Ishikawa (cell line): Measurements from ENCODE around the gene CACNG7.

Source experiments
- CEBPB ChIP-seq: IDR thresholded peaks from 2 replicates; pipeline ENCODE4 v1.6.1; 2012
- CREB1 ChIP-seq: IDR thresholded peaks from 2 replicates; pipeline ENCODE4 v1.6.1; 2012; ENCODE audit warnings: low read depth
- EGR1 ChIP-seq: IDR thresholded peaks from 2 replicates; pipeline ENCODE4 v1.6.1; 2012
- EP300 ChIP-seq: IDR thresholded peaks from 2 replicates; pipeline ENCODE4 v1.6.1; 2012; ENCODE audit warnings: borderline replicate concordance
- FOXM1 ChIP-seq: IDR thresholded peaks from 2 replicates; pipeline ENCODE4 v1.6.1; 2012; ENCODE audit warnings: low read depth, borderline replicate concordance
- MAX ChIP-seq: IDR thresholded peaks from 2 replicates; pipeline ENCODE4 v1.6.1; 2012
- NFIC ChIP-seq: IDR thresholded peaks from 2 replicates; pipeline ENCODE4 v1.6.1; 2012
- RAD21 ChIP-seq: IDR thresholded peaks from 2 replicates; pipeline ENCODE4 v1.6.1; 2012; ENCODE audit warnings: low read depth
- TAF1 ChIP-seq: IDR thresholded peaks from 2 replicates; pipeline ENCODE4 v1.6.1; 2012; ENCODE audit warnings: low read depth, mild to moderate bottlenecking
- TCF12 ChIP-seq: IDR thresholded peaks from 2 replicates; pipeline ENCODE4 v1.6.1; 2012; ENCODE audit warnings: low read depth
- TEAD4 ChIP-seq: IDR thresholded peaks from 2 replicates; pipeline ENCODE4 v1.6.1; 2012
- USF1 ChIP-seq: IDR thresholded peaks from 2 replicates; pipeline ENCODE4 v1.6.1; 2012
- YY1 ChIP-seq: IDR thresholded peaks from 2 replicates; pipeline ENCODE4 v1.6.1; 2012; ENCODE audit warnings: low read depth
- ZBTB7A ChIP-seq: IDR thresholded peaks from 2 replicates; pipeline ENCODE4 v1.6.1; 2012; ENCODE audit warnings: low read depth
- TF ChIP-seq, protein P1 (sequence below): IDR thresholded peaks from 2 replicates; pipeline ENCODE4 v1.6.1; 2012; ENCODE audit warnings: low read depth, mild to moderate bottlenecking

The CACNG7 gene

GRCh38 chr19:53988981-53989380 is 79.9 kb downstream of the CACNG7 start:
- TF ChIP-seq CEBPB (no peak), EGR1 (no peak), TCF12 (no peak), CREB1 (no peak), MAX (no peak), ZBTB7A (no peak), RAD21 (no peak), EP300 (no peak), NFIC (no peak), TAF1 (no peak), TEAD4 (no peak), YY1 (no peak), FOXM1 (no peak), USF1 (no peak)
- TF ChIP-seq, protein P1, sequence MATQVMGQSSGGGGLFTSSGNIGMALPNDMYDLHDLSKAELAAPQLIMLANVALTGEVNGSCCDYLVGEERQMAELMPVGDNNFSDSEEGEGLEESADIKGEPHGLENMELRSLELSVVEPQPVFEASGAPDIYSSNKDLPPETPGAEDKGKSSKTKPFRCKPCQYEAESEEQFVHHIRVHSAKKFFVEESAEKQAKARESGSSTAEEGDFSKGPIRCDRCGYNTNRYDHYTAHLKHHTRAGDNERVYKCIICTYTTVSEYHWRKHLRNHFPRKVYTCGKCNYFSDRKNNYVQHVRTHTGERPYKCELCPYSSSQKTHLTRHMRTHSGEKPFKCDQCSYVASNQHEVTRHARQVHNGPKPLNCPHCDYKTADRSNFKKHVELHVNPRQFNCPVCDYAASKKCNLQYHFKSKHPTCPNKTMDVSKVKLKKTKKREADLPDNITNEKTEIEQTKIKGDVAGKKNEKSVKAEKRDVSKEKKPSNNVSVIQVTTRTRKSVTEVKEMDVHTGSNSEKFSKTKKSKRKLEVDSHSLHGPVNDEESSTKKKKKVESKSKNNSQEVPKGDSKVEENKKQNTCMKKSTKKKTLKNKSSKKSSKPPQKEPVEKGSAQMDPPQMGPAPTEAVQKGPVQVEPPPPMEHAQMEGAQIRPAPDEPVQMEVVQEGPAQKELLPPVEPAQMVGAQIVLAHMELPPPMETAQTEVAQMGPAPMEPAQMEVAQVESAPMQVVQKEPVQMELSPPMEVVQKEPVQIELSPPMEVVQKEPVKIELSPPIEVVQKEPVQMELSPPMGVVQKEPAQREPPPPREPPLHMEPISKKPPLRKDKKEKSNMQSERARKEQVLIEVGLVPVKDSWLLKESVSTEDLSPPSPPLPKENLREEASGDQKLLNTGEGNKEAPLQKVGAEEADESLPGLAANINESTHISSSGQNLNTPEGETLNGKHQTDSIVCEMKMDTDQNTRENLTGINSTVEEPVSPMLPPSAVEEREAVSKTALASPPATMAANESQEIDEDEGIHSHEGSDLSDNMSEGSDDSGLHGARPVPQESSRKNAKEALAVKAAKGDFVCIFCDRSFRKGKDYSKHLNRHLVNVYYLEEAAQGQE, result no peak

DNA sequence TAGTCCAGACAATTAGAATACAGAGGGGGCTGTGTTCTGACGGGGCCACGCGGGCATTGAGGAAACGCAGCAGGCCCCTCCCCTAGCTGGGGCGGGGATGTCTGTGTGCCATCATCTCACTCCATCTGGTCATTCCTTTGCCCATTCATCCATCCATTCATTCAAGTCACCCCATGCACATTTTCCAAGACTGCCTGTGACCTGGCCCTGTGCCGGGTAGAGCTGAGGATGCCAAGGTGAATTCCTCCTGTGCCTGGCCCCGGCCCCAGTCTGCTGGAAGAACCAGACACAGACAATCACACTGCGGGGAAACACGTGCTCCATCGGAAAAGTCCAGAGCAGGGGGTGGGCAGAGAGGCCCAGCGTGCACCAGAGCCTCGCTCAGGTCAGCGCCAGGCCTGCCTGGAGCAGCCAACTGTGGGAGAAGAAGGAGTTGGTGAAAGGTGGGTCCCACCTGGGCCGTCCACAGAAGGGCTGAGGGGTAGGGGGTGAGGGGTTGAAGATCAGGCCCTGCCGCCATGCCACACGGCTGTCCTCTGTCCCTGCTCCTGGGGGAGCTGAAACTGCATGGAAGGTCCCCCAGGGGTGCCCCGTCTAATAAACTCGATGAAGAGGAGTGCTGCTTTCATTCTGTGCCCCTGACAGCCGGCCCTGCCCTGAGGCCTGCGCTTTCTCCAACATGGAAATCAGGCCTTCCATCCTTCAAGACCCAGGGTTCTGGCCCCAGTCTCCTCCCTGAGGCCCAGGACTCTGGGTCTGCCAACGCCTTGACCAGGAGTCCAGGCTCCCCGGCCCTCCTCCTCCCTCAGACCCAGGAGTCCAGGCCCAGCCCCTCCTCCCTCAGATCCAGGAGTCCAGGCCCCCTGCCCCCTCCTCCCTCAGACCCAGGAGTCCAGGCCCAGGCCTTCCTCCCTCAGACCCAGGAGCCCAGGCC is 80.8 kb downstream of the CACNG7 start:
- peak; percentile 48; the same call in 1 of the 2 replicates for TF ChIP-seq MAX
- TF ChIP-seq, protein P1, result no peak
- no peak for TF ChIP-seq RAD21
- TF ChIP-seq EGR1, result no peak
- no peak for TF ChIP-seq CREB1
- TF ChIP-seq EP300, result no peak
- TF ChIP-seq TAF1, result no peak
- TF ChIP-seq NFIC, result peak; percentile 47; the same call in 1 of the 2 replicates
- TF ChIP-seq FOXM1, result no peak
- TF ChIP-seq USF1, result 0 out of 2 replicates have a peak, but pooled peaks have one; percentile 5
- no peak for TF ChIP-seq CEBPB
- no peak for TF ChIP-seq YY1

GRCh38 chr19:53991224-53992113 is 82.4 kb downstream of the CACNG7 start, which contains the start of gene CACNG6:
Gene CACNG6 (plus strand): TSS chr19:53991637. CDS start chr19:53992878, 1,241 bp downstream.
- TF ChIP-seq USF1 (no peak), EGR1 (no peak), EP300 (no peak)

DNA sequence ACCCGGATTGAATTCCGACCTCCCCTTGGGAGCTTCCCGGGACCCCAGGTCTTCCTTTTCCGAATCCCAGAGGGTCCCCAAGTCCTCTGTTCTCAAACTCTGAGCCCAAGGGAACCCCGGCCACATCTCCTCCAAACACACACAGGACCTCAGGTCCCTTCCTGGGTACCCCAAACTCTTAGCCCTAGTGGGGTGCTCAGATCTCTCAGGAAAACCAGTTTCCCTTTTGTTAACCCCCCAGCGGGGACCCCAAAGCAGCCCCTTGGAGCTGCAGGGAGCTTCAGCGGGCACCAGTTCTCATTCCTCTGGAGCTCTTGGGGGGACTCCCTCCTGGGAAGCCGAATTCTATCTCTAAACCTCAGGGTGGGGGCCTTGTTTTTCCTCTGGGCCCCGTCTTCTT is 83.1 kb downstream of the CACNG7 start:
- TF ChIP-seq TAF1, result no peak
- no peak for TF ChIP-seq MAX
- no peak for TF ChIP-seq ZBTB7A
- no peak for TF ChIP-seq YY1
- TF ChIP-seq USF1, result no peak
- no peak for TF ChIP-seq FOXM1
